PC-3 (cell line): Measurements from ENCODE around the gene ABL2. TPM values are rescaled to one million over a fixed set of nuclear protein-coding genes. Genes with fewer than 3 reads are reported as not detected.

Experiments
- ATAC-seq: fragments of 200-7000 bp; cut with Tn5 transposase; 2 replicates; pipeline ENCODE4 v1.9.1; 2020; ENCODE audit warnings: mild to moderate bottlenecking, moderate library complexity
- BruUV-seq: library from RNA; stranded (reverse); fragments of 400-500 nt; replicated peaks from 2 replicates; lab custom pipeline; 2021; lab: Mats Ljungman, UMichigan
- CTCF ChIA-PET: fragments of 300-600 bp; sonication (Branson Sonifier 250); formaldehyde crosslinking; loops from one replicate; lab custom pipeline; 2022; ENCODE audit warnings: antibody characterized with exemption; lab: Charles Lee
- POLR2A ChIA-PET: fragments of 300-600 bp; sonication (Branson Sonifier 250); formaldehyde crosslinking; loops from one replicate; lab custom pipeline; 2022; ENCODE audit warnings: antibody characterized with exemption; ENCODE audit not compliant: unreplicated experiment; lab: Charles Lee
- DNase-seq: peaks from one replicate; pipeline ENCODE4 v3.0.0-alpha.2; 2015
- H2AFZ ChIP-seq: fragments of 300-600 bp; sonication (generic); 2 replicates; pipeline ENCODE4 v1.6.0; 2016; ENCODE audit warnings: antibody characterized with exemption, low read length
- H3F3A ChIP-seq: fragments of 300-600 bp; sonication (generic); one replicate; pipeline ENCODE4 v1.6.0; 2017; ENCODE audit warnings: antibody characterized with exemption, low read length, control low read depth, mild to moderate bottlenecking; ENCODE audit not compliant: unreplicated experiment
- H3K27ac ChIP-seq: fragments of 300-600 bp; sonication (generic); 2 replicates; pipeline ENCODE4 v1.5.1; 2016; ENCODE audit warnings: mild to moderate bottlenecking, low read length
- H3K27me3 ChIP-seq: fragments of 300-600 bp; sonication (generic); 2 replicates; pipeline ENCODE4 v1.6.1; 2016; ENCODE audit warnings: low read length, mixed read lengths
- H3K36me3 ChIP-seq: fragments of 300-600 bp; sonication (generic); 2 replicates; pipeline ENCODE4 v1.6.1; 2016; ENCODE audit warnings: low read depth, mixed run types, low read length, mixed read lengths
- H3K4me1 ChIP-seq: fragments of 300-600 bp; sonication (generic); 2 replicates; pipeline ENCODE4 v1.5.1; 2016; ENCODE audit warnings: low read length; ENCODE audit not compliant: insufficient read depth
- H3K4me2 ChIP-seq: fragments of 300-600 bp; sonication (generic); 2 replicates; pipeline ENCODE4 v1.6.0; 2016; ENCODE audit warnings: low read length
- H3K4me3 ChIP-seq: fragments of 300-600 bp; sonication (generic); 2 replicates; pipeline ENCODE4 v1.5.1; 2016; ENCODE audit warnings: mild to moderate bottlenecking, low read length, mixed read lengths
- H3K79me2 ChIP-seq: fragments of 300-600 bp; sonication (generic); 2 replicates; pipeline ENCODE4 v1.6.1; 2017; ENCODE audit warnings: low read length, mixed read lengths
- H3K9ac ChIP-seq: fragments of 300-600 bp; sonication (generic); 2 replicates; pipeline ENCODE4 v1.6.0; 2016; ENCODE audit warnings: mild to moderate bottlenecking, low read length
- H3K9me2 ChIP-seq: fragments of 300-600 bp; sonication (generic); replicated peaks from 2 replicates; pipeline ENCODE4 v1.6.1; 2016; ENCODE audit warnings: mixed run types, low read length, mixed read lengths
- H3K9me3 ChIP-seq: fragments of 300-600 bp; sonication (generic); 2 replicates; pipeline ENCODE4 v1.6.1; 2016; ENCODE audit warnings: low read length, mixed read lengths
- H4K20me1 ChIP-seq: fragments of 300-600 bp; sonication (generic); 2 replicates; pipeline ENCODE4 v1.6.1; 2016; ENCODE audit warnings: low read length, mixed read lengths
- CTCF ChIP-seq: fragments of 300-600 bp; sonication (generic); conservative IDR thresholded peaks from 2 replicates; pipeline ENCODE4 v1.5.1; 2017; ENCODE audit warnings: antibody characterized with exemption, low read depth, mild to moderate bottlenecking, low read length
- EZH2 ChIP-seq: fragments of 300-600 bp; sonication (generic); IDR thresholded peaks from one replicate; pipeline ENCODE4 v1.6.1; 2017; ENCODE audit warnings: antibody characterized with exemption, mild to moderate bottlenecking, low read length; ENCODE audit not compliant: unreplicated experiment
- EZH2phosphoT487 ChIP-seq: fragments of 300-600 bp; sonication (generic); IDR thresholded peaks from 2 replicates; pipeline ENCODE4 v1.6.1; 2018; ENCODE audit warnings: mild to moderate bottlenecking, antibody characterized with exemption, low read length, borderline replicate concordance
- intact Hi-C: fragments of 100-400 bp; cut with micrococcal nuclease; formaldehyde crosslinking; loops from 2 replicates; pipeline ENCODE4 v1.9.0; 2023
- total RNA-seq: library from RNA; depleted of rRNA; stranded (reverse); fragments of >200 nt; gene quantifications from 2 replicates; pipeline ENCODE4 v1.2.3, GENCODE V29; 2014

The ABL2 gene
- total RNA-seq, 1 experiment from 2014 or later, result 15.9 TPM

GRCh38 chr1:179178950-179179349 lies 50.5 kb downstream of the ABL2 start:
- Histone ChIP-seq H3K4me3 (no peak overlapping the region), H3K4me1 (peaks cover 9% of the 10 kb centered on the region), H3K27me3 (no peaks in the 10 kb centered on the region), H4K20me1 (no peaks in the 10 kb centered on the region), H2AFZ (no peak overlapping the region), H3F3A (no peaks in the 10 kb centered on the region), H3K27ac (no peak overlapping the region), H3K36me3 (no peaks in the 10 kb centered on the region), H3K9me2 (no peaks in the 10 kb centered on the region), H3K9ac (no peak overlapping the region), H3K79me2 (peaks cover 40% of the 10 kb centered on the region), H3K9me3 (no peaks in the 10 kb centered on the region), H3K4me2 (peak overlapping the region; percentile 13; the same call in 1 of the 2 replicates)
- ChIA-PET POLR2A (no interaction called here), CTCF (no interaction called here)
- intact Hi-C loops, result no loop called here
- DNase-seq, result peak; percentile 56
- no TSS peak for BruUV-seq
- peak; percentile 70 for ATAC-seq
- TF ChIP-seq EZH2phosphoT487 (no peak), CTCF (no peak), EZH2 (no peak)

- Histone ChIP-seq H3K4me1 (peaks cover 9% of the 10 kb centered on the region), H4K20me1 (no peaks in the 10 kb centered on the region), H3K79me2 (peaks cover 40% of the 10 kb centered on the region), H3K36me3 (no peaks in the 10 kb centered on the region), H3K9ac (no peak overlapping the region), H3F3A (no peaks in the 10 kb centered on the region), H3K27me3 (no peaks in the 10 kb centered on the region), H3K9me2 (no peaks in the 10 kb centered on the region), H3K4me3 (no peak overlapping the region), H2AFZ (no peak overlapping the region), H3K9me3 (no peaks in the 10 kb centered on the region), H3K27ac (no peak overlapping the region), H3K4me2 (no peak overlapping the region)
- ChIA-PET CTCF (no interaction called here), POLR2A (no interaction called here)
- intact Hi-C loops, result no loop called here
- no TSS peak for BruUV-seq
- TF ChIP-seq CTCF, result no peak
- no peak for TF ChIP-seq EZH2phosphoT487
- no peak for TF ChIP-seq EZH2
- ATAC-seq (no peak), DNase-seq (no peak)
These were observed 51.3 kb downstream of the ABL2 start for GRCh38 chr1:179178183-179178582.

GRCh38 chr1:179177615-179178014 lies 51.9 kb downstream of the ABL2 start:
- no TSS peak for BruUV-seq
- H2AFZ ChIP-seq, result no peak overlapping the region
- TF ChIP-seq CTCF (no peak), EZH2 (no peak), EZH2phosphoT487 (no peak)
- H3K9me2 ChIP-seq, result no peaks in the 10 kb centered on the region
- no peaks in the 10 kb centered on the region for H3K27me3 ChIP-seq
- ATAC-seq, result no peak
- intact Hi-C loops, result no loop called here
- ChIA-PET CTCF (no interaction called here), POLR2A (no interaction called here)
- H3K36me3 ChIP-seq, result no peaks in the 10 kb centered on the region
- H3K4me3 ChIP-seq, result no peak overlapping the region
- H3K27ac ChIP-seq, result no peak overlapping the region
- no peaks in the 10 kb centered on the region for H3K9me3 ChIP-seq
- H3K79me2 ChIP-seq, result peaks cover 41% of the 10 kb centered on the region
- no peak for DNase-seq
- no peaks in the 10 kb centered on the region for H4K20me1 ChIP-seq
- no peak overlapping the region for H3K4me2 ChIP-seq
- H3K4me1 ChIP-seq, result peaks cover 9% of the 10 kb centered on the region
- H3F3A ChIP-seq, result no peaks in the 10 kb centered on the region
- no peak overlapping the region for H3K9ac ChIP-seq
